ENCODE data around the gene RNF43.

DNA sequence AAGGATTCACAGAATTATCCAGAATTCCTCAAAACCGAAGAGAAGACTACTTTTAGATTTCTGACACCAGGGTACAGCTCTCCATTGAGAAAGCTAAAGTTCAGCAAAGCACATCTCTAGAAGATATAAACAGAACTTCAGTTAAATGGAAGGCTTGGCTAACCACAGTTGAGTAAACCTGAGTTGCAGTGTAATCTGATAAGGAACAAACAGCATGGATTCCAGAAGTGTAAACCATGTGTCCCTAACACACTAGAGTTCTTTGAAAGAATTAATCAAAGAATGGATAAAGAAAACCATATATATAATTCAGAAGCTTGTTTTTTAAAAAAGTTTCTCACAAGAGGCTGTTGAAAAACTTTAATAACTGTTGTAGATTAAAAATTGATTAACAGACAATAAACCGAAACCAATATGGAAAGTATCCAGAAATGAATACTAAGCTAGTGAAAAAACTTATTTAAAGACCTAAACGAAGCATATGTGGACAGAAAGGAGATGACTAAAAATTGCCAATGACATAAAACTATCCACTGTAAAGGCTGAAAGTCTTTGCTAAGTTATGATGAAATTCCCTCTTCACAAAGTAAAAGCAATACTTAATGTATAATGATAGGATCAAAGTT, 4.3 kb downstream of the RNF43 start:
- TF ChIP-seq POLR2A (IDR thresholded peaks at IDR 0.05): no peak
- TF ChIP-seq, protein P1, sequence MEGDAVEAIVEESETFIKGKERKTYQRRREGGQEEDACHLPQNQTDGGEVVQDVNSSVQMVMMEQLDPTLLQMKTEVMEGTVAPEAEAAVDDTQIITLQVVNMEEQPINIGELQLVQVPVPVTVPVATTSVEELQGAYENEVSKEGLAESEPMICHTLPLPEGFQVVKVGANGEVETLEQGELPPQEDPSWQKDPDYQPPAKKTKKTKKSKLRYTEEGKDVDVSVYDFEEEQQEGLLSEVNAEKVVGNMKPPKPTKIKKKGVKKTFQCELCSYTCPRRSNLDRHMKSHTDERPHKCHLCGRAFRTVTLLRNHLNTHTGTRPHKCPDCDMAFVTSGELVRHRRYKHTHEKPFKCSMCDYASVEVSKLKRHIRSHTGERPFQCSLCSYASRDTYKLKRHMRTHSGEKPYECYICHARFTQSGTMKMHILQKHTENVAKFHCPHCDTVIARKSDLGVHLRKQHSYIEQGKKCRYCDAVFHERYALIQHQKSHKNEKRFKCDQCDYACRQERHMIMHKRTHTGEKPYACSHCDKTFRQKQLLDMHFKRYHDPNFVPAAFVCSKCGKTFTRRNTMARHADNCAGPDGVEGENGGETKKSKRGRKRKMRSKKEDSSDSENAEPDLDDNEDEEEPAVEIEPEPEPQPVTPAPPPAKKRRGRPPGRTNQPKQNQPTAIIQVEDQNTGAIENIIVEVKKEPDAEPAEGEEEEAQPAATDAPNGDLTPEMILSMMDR (IDR thresholded peaks at IDR 0.05): no peak
